ENCODE measurements around the gene ACHE. TPM values are rescaled to one million over a fixed set of nuclear protein-coding genes. Genes with fewer than 3 reads are reported as not detected.
A peak's percentile ranks its signal among the peaks of the same experiment; 100 is the strongest.

ACHE gene
- total RNA-seq, 1 experiment from 2014 or later = 7.0 TPM

- Histone ChIP-seq H4K5ac (ENCODE audit: insufficient read length, low read depth, low read length) (no peak overlapping the region), H2BK15ac (ENCODE audit: low read depth, low read length) (no peak overlapping the region), H3K4ac (ENCODE audit: low read depth, low read length) (no peak overlapping the region), H4K91ac (ENCODE audit: insufficient read length, low read depth, low read length) (no peak overlapping the region), H3T11ph (ENCODE audit: low read length) (no peak overlapping the region), H3K23me2 (ENCODE audit: insufficient read length, low read depth, low read length, poor library complexity, severe bottlenecking) (peaks cover 8% of the 10 kb centered on the region), H3K4me1 (ENCODE audit: insufficient read depth, low read length) (no peaks in the 10 kb centered on the region; the same call in 1 of the 2 replicates), H3K79me2 (ENCODE audit: insufficient read depth, low read length) (peaks cover 8% of the 10 kb centered on the region; the same call in 1 of the 2 replicates), H4K8ac (replicated peaks; ENCODE audit: insufficient read length, low read depth, low read length) (no peak overlapping the region), H2BK20ac (ENCODE audit: low read depth, low read length, poor library complexity, severe bottlenecking) (no peak overlapping the region), H2BK5ac (ENCODE audit: insufficient read length, low read length) (no peak overlapping the region), H3K23ac (ENCODE audit: insufficient read length, low read depth, low read length) (no peak overlapping the region), H3K18ac (ENCODE audit: insufficient read length, low read depth, low read length) (no peak overlapping the region), H3K9me3 (ENCODE audit: control insufficient read depth, low read depth, low read length) (no peaks in the 10 kb centered on the region), H4K20me1 (ENCODE audit: control insufficient read depth, insufficient read depth, insufficient read length) (no peaks in the 10 kb centered on the region), H2BK120ac (ENCODE audit: low read depth, low read length, poor library complexity, severe bottlenecking) (no peak overlapping the region), H3K27me3 (ENCODE audit: insufficient read depth, low read length) (no peaks in the 10 kb centered on the region), H2AFZ (ENCODE audit: low read length) (no peak overlapping the region), H3K56ac (ENCODE audit: insufficient read length, low read depth, low read length) (no peak overlapping the region), H2AK5ac (ENCODE audit: insufficient read length, low read length) (no peak overlapping the region), H3K4me2 (ENCODE audit: insufficient read depth, insufficient read length, low read length) (no peak overlapping the region), H3K9ac (ENCODE audit: extremely low read depth, insufficient read length, low read length) (no peak overlapping the region), H3K27ac (ENCODE audit: insufficient read length, low read depth, low read length) (no peak overlapping the region), H3K14ac (ENCODE audit: insufficient read depth, low read length) (no peak overlapping the region), H2BK12ac (ENCODE audit: insufficient read length, low read depth, low read length) (no peak overlapping the region), H3K79me1 (ENCODE audit: insufficient read depth, low read depth, low read length, poor library complexity, severe bottlenecking) (peaks cover 6% of the 10 kb centered on the region)
- Mint-ChIP-seq H3K27ac (peak overlapping the region in 2 of 3 experiments; percentile 77 to 88; a peak in 4 of 7 replicates), H3K4me1 (peaks cover 28 to 47% of the 10 kb centered on the region in 2 experiments), H3K4me3 (0 out of 5 replicates have a peak overlapping the region, but pooled peaks of 1 of the 2 experiments have one; percentile 7), H3K36me3 (ENCODE audit: insufficient read depth in 1 of 3, low read depth in 3 of 3) (peaks cover 77 to 89% (median 88%) of the 10 kb centered on the region in 3 experiments), H3K9me3 (no peaks in the 10 kb centered on the region), H3K27me3 (ENCODE audit: low read depth) (no peaks in the 10 kb centered on the region; the same call in 1 of the 2 replicates)
- no peak for TF ChIP-seq CTCF (conservative IDR thresholded peaks at IDR 0.05)
- no peak for DNase-seq
- WGBS (ENCODE audit: extremely low coverage, insufficient read length, low lambda C conversion rate) = no CpG with 5 or more reads among the region's 29 CpGs
Measured at GRCh38 chr7:100884736-100885439, 10.8 kb downstream of the ACHE start.

All from H9 (cell line).